HG03159 (cell line): ENCODE measurements around the gene EIF4B.
A peak's percentile ranks its signal among the peaks of the same experiment; 100 is the strongest.
"Not testable (repeated sequence)": the region's sequence is repeated elsewhere in the genome, so short reads cannot be mapped to it uniquely, and the experiment has no call there.

ENCODE experiments used
- ATAC-seq: cut with Tn5 transposase; IDR thresholded peaks from one replicate; pipeline ENCODE4 v1.9.1; 2021; ENCODE audit warnings: mild to moderate bottlenecking, moderate library complexity; ENCODE audit not compliant: unreplicated experiment

The EIF4B gene

GRCh38 chr12:53005986-53006809, at the start of gene EIF4B:
Gene EIF4B, plus strand, starts transcription at chr12:53006456. Its CDS starts 28 bp downstream, at chr12:53006484.
- ATAC-seq, result peak; percentile 86

- no peak for ATAC-seq
These were observed 49.3 kb upstream of the EIF4B start for GRCh38 chr12:52956987-52957386.

GRCh38 chr12:52964556-52965336, 41.5 kb upstream of the EIF4B start:
- ATAC-seq, result no peak

- ATAC-seq, result no peak
These were observed 40.9 kb upstream of the EIF4B start for GRCh38 chr12:52965337-52965731.

GRCh38 chr12:52969166-52969795, 37.0 kb upstream of the EIF4B start:
- ATAC-seq, result no peak

GRCh38 chr12:52969828-52970569, 36.3 kb upstream of the EIF4B start:
- ATAC-seq, result no peak

GRCh38 chr12:52971679-52972329, 34.5 kb upstream of the EIF4B start:
- ATAC-seq, result no peak

- no peak for ATAC-seq
These were observed 31.1 kb upstream of the EIF4B start for GRCh38 chr12:52975204-52975603.

GRCh38 chr12:52975820-52976573, 30.3 kb upstream of the EIF4B start:
- no peak for ATAC-seq

GRCh38 chr12:52976574-52977071, 29.6 kb upstream of the EIF4B start:
- ATAC-seq, result no peak

- ATAC-seq, result no peak
These were observed 29.1 kb upstream of the EIF4B start for GRCh38 chr12:52977170-52977569.

- no peak for ATAC-seq
These were observed 26.1 kb upstream of the EIF4B start for GRCh38 chr12:52980096-52980649.

- ATAC-seq, result peak; percentile 84
These were observed 25.4 kb upstream of the EIF4B start for GRCh38 chr12:52980650-52981423.

- ATAC-seq, result no peak
These were observed 22.1 kb upstream of the EIF4B start for GRCh38 chr12:52984136-52984535.

GRCh38 chr12:52988898-52989297, 17.4 kb upstream of the EIF4B start:
- ATAC-seq, result no peak

- ATAC-seq, result no peak
These were observed 16.1 kb upstream of the EIF4B start for GRCh38 chr12:52990206-52990605.

GRCh38 chr12:52992240-52992639, 14.0 kb upstream of the EIF4B start:
- not testable (repeated sequence) for ATAC-seq
